Transverse colon (tissue), 4 donors: Measurements from ENCODE around the gene ST6GAL2.

Source experiments
- EP300 ChIP-seq: sonication (generic); formaldehyde crosslinking; IDR thresholded peaks from one replicate; pipeline ENCODE4 v1.6.1; 2017; ENCODE audit warnings: antibody characterized with exemption, low read depth
- POLR2A ChIP-seq: fragments of 450-650 bp; IDR thresholded peaks from one replicate; pipeline ENCODE4 v1.6.1; 2016; ENCODE audit warnings: antibody characterized with exemption, mild to moderate bottlenecking, moderate library complexity
- POLR2AphosphoS5 ChIP-seq, 3 donors: sonication (generic); formaldehyde crosslinking; IDR thresholded peaks; one replicate each; pipeline ENCODE4 v1.6.1; 2016; ENCODE audit warnings: antibody characterized with exemption in 3 of 3
- TF ChIP-seq, protein P1 (sequence below), 5 experiments: fragments of 200-600 bp in 3 of 5; fragments of 450-650 bp in 2 of 5; sonication (generic) in 3 of 5; IDR thresholded peaks; 1 replicate in 2 of 5; 2 replicates in 3 of 5; pipeline ENCODE4 v1.5.1; 2016 to 2017; ENCODE audit warnings: antibody characterized with exemption in 5 of 5, inconsistent platforms in 3 of 5, mild to moderate bottlenecking in 2 of 5, moderate library complexity in 1 of 5

- no peak for TF ChIP-seq EP300
- TF ChIP-seq, protein P1, sequence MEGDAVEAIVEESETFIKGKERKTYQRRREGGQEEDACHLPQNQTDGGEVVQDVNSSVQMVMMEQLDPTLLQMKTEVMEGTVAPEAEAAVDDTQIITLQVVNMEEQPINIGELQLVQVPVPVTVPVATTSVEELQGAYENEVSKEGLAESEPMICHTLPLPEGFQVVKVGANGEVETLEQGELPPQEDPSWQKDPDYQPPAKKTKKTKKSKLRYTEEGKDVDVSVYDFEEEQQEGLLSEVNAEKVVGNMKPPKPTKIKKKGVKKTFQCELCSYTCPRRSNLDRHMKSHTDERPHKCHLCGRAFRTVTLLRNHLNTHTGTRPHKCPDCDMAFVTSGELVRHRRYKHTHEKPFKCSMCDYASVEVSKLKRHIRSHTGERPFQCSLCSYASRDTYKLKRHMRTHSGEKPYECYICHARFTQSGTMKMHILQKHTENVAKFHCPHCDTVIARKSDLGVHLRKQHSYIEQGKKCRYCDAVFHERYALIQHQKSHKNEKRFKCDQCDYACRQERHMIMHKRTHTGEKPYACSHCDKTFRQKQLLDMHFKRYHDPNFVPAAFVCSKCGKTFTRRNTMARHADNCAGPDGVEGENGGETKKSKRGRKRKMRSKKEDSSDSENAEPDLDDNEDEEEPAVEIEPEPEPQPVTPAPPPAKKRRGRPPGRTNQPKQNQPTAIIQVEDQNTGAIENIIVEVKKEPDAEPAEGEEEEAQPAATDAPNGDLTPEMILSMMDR (IDR thresholded peaks at IDR 0.05) = no peak
- TF ChIP-seq POLR2A = no peak
- TF ChIP-seq POLR2AphosphoS5 (IDR thresholded peaks at IDR 0.05) = no peak
These were observed 60.8 kb downstream of the ST6GAL2 start for GRCh38 chr2:106825161-106825560.
